ENCODE measurements around the gene RAPGEF6.

The RAPGEF6 gene

GRCh38 chr5:131671994-131672655, 37.1 kb upstream of the RAPGEF6 start:
- peaks cover 21 to 45% of the 10 kb centered on the region in 2 donors for H3K36me3 ChIP-seq (ENCODE audit: control insufficient read depth in 1 of 2, insufficient read depth in 2 of 2, low read length in 2 of 2)
- no peaks in the 10 kb centered on the region for H3K9me3 ChIP-seq (ENCODE audit: control insufficient read depth in 1 of 2, low read length in 2 of 2)
- H3K4me3 ChIP-seq (ENCODE audit: low read depth in 1 of 2, low read length in 2 of 2) = no peak overlapping the region
- H3K9ac ChIP-seq (ENCODE audit: low read depth in 1 of 2, low read length in 2 of 2) = no peak overlapping the region
- peak overlapping the region; percentile 27 for H3K27ac ChIP-seq (ENCODE audit: low read depth, low read length)
- peaks cover 0 to 3% of the 10 kb centered on the region in 2 donors for H3K4me1 ChIP-seq (ENCODE audit: control insufficient read depth in 1 of 2, insufficient read depth in 2 of 2, low read length in 2 of 2)
- H3K27me3 ChIP-seq (ENCODE audit: control insufficient read depth in 1 of 2, insufficient read depth in 2 of 2, low read length in 2 of 2) = no peaks in the 10 kb centered on the region

DNA sequence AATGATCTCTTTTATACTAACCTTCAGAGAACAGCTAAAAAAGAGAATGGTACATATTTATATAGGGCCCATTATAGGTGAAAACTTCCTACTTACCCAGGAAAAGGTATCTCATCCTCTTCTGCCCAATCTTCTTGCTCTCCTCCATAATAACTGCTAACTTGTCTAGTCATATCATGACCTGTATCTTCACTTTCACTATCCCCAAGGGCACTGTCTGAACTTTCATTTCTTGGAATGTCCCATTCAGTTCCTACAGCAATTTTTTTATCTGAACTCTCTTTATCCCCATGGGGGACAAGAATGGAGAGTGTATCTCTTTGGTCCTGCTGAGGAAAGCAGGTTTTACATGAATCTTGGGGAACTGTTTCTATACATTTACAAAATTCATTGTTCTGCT, 36.4 kb upstream of the RAPGEF6 start:
- H3K27me3 ChIP-seq (ENCODE audit: control insufficient read depth in 1 of 2, insufficient read depth in 2 of 2, low read length in 2 of 2) = no peaks in the 10 kb centered on the region
- no peaks in the 10 kb centered on the region for H3K9me3 ChIP-seq (ENCODE audit: control insufficient read depth in 1 of 2, low read length in 2 of 2)
- no peak overlapping the region for H3K9ac ChIP-seq (ENCODE audit: low read depth in 1 of 2, low read length in 2 of 2)
- H3K4me3 ChIP-seq (ENCODE audit: low read depth in 1 of 2, low read length in 2 of 2) = no peak overlapping the region
- H3K4me1 ChIP-seq (ENCODE audit: control insufficient read depth in 1 of 2, insufficient read depth in 2 of 2, low read length in 2 of 2) = peaks cover 0 to 3% of the 10 kb centered on the region in 2 donors
- H3K36me3 ChIP-seq (ENCODE audit: control insufficient read depth in 1 of 2, insufficient read depth in 2 of 2, low read length in 2 of 2) = peaks cover 15 to 38% of the 10 kb centered on the region in 2 donors
- H3K27ac ChIP-seq (ENCODE audit: low read depth, low read length) = no peak overlapping the region

DNA sequence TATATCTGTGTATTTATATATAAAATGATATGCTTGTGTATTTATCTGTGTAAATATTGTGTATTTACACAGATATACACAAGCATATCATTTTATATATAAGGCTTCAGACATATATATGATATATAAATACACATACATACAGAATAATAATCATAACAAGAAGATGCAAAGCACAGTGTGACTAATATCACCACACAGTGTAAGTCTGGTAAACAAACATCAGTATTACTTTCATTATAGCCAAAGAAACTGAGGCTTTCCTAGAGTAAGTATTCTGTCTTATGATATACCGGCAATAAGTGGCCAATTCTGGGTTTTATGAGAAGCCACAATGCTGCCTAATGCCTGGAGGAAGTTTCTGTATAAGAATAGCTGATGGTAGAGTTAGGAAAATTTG, 29.9 kb upstream of the RAPGEF6 start:
- Histone ChIP-seq H3K4me3 (ENCODE audit: low read depth in 1 of 2, low read length in 2 of 2) (no peak overlapping the region), H3K9ac (ENCODE audit: low read depth in 1 of 2, low read length in 2 of 2) (no peak overlapping the region), H3K27me3 (ENCODE audit: control insufficient read depth in 1 of 2, insufficient read depth in 2 of 2, low read length in 2 of 2) (no peaks in the 10 kb centered on the region), H3K9me3 (ENCODE audit: control insufficient read depth in 1 of 2, low read length in 2 of 2) (peaks cover 0 to 16% of the 10 kb centered on the region in 2 donors), H3K27ac (ENCODE audit: low read depth, low read length) (no peak overlapping the region), H3K4me1 (ENCODE audit: control insufficient read depth in 1 of 2, insufficient read depth in 2 of 2, low read length in 2 of 2) (no peaks in the 10 kb centered on the region), H3K36me3 (ENCODE audit: control insufficient read depth in 1 of 2, insufficient read depth in 2 of 2, low read length in 2 of 2) (peaks cover 7 to 27% of the 10 kb centered on the region in 2 donors)

- Histone ChIP-seq H3K4me3 (ENCODE audit: low read depth in 1 of 2, low read length in 2 of 2) (no peak overlapping the region), H3K9me3 (ENCODE audit: control insufficient read depth in 1 of 2, low read length in 2 of 2) (peaks cover 0 to 19% of the 10 kb centered on the region in 2 donors), H3K9ac (ENCODE audit: low read depth in 1 of 2, low read length in 2 of 2) (no peak overlapping the region), H3K4me1 (ENCODE audit: control insufficient read depth in 1 of 2, insufficient read depth in 2 of 2, low read length in 2 of 2) (no peaks in the 10 kb centered on the region), H3K36me3 (ENCODE audit: control insufficient read depth in 1 of 2, insufficient read depth in 2 of 2, low read length in 2 of 2) (peaks cover 14 to 35% of the 10 kb centered on the region in 2 donors), H3K27me3 (ENCODE audit: control insufficient read depth in 1 of 2, insufficient read depth in 2 of 2, low read length in 2 of 2) (no peaks in the 10 kb centered on the region), H3K27ac (ENCODE audit: low read depth, low read length) (no peak overlapping the region)
Measured at GRCh38 chr5:131661933-131662332, 26.9 kb upstream of the RAPGEF6 start.

- Histone ChIP-seq H3K36me3 (ENCODE audit: control insufficient read depth in 1 of 2, insufficient read depth in 2 of 2, low read length in 2 of 2) (peaks cover 14 to 35% of the 10 kb centered on the region in 2 donors), H3K4me1 (ENCODE audit: control insufficient read depth in 1 of 2, insufficient read depth in 2 of 2, low read length in 2 of 2) (peaks cover 0 to 3% of the 10 kb centered on the region in 2 donors), H3K27ac (ENCODE audit: low read depth, low read length) (no peak overlapping the region), H3K4me3 (ENCODE audit: low read depth in 1 of 2, low read length in 2 of 2) (no peak overlapping the region), H3K9me3 (ENCODE audit: control insufficient read depth in 1 of 2, low read length in 2 of 2) (peaks cover 0 to 19% of the 10 kb centered on the region in 2 donors), H3K9ac (ENCODE audit: low read depth in 1 of 2, low read length in 2 of 2) (no peak overlapping the region), H3K27me3 (ENCODE audit: control insufficient read depth in 1 of 2, insufficient read depth in 2 of 2, low read length in 2 of 2) (no peaks in the 10 kb centered on the region)
Measured at GRCh38 chr5:131659841-131660240, 24.8 kb upstream of the RAPGEF6 start.

- H3K9me3 ChIP-seq (ENCODE audit: control insufficient read depth in 1 of 2, low read length in 2 of 2) = peaks cover 0 to 19% of the 10 kb centered on the region in 2 donors
- no peak overlapping the region for H3K4me3 ChIP-seq (ENCODE audit: low read depth in 1 of 2, low read length in 2 of 2)
- H3K36me3 ChIP-seq (ENCODE audit: control insufficient read depth in 1 of 2, insufficient read depth in 2 of 2, low read length in 2 of 2) = peaks cover 14 to 35% of the 10 kb centered on the region in 2 donors
- no peaks in the 10 kb centered on the region for H3K27me3 ChIP-seq (ENCODE audit: control insufficient read depth in 1 of 2, insufficient read depth in 2 of 2, low read length in 2 of 2)
- H3K27ac ChIP-seq (ENCODE audit: low read depth, low read length) = no peak overlapping the region
- peaks cover 0 to 3% of the 10 kb centered on the region in 2 donors for H3K4me1 ChIP-seq (ENCODE audit: control insufficient read depth in 1 of 2, insufficient read depth in 2 of 2, low read length in 2 of 2)
- no peak overlapping the region for H3K9ac ChIP-seq (ENCODE audit: low read depth in 1 of 2, low read length in 2 of 2)
Measured at GRCh38 chr5:131659290-131659689, 24.3 kb upstream of the RAPGEF6 start.

DNA sequence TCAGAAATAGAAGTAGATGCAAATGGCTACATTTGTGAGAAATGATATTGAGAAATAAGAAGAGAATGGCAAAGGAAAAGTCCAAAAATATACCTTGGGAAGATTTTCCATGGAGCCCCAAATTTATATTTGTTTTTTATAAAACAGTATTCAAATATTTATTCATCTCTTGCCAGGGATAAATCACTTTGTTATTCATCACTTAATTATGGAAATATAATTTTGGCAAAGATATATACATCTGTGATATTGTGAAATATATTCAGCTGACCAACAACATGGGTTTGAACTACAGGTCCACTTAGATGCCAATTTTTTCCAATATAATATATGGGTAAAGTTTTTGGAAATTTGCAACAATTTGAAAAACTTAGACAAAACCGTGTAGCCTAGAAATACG, 19.7 kb upstream of the RAPGEF6 start:
- H3K9ac ChIP-seq (ENCODE audit: low read depth in 1 of 2, low read length in 2 of 2) = no peak overlapping the region
- H3K9me3 ChIP-seq (ENCODE audit: control insufficient read depth in 1 of 2, low read length in 2 of 2) = peaks cover 0 to 2% of the 10 kb centered on the region in 2 donors
- peaks cover 14 to 33% of the 10 kb centered on the region in 2 donors for H3K36me3 ChIP-seq (ENCODE audit: control insufficient read depth in 1 of 2, insufficient read depth in 2 of 2, low read length in 2 of 2)
- H3K27ac ChIP-seq (ENCODE audit: low read depth, low read length) = no peak overlapping the region
- H3K27me3 ChIP-seq (ENCODE audit: control insufficient read depth in 1 of 2, insufficient read depth in 2 of 2, low read length in 2 of 2) = no peaks in the 10 kb centered on the region
- H3K4me1 ChIP-seq (ENCODE audit: control insufficient read depth in 1 of 2, insufficient read depth in 2 of 2, low read length in 2 of 2) = peaks cover 0 to 3% of the 10 kb centered on the region in 2 donors
- H3K4me3 ChIP-seq (ENCODE audit: low read depth in 1 of 2, low read length in 2 of 2) = no peak overlapping the region

DNA sequence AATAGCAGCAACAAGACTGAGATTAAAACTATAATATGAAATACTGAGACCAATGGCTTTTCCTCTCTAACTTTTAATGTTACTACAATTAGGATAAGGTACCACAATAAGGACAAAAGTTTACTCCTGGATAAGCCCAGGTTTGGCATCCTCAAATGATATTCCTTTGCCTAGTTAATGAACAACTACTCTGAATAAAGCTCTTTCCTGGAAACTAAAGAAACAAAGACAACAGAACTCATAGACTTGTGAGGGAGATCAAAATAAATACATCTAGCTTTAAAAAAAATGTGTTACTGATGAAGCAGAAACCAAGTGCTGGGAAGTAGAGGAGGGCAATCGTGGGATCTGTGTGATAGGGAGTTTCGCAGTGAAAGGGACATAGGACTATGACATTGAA, 19.3 kb upstream of the RAPGEF6 start:
- Histone ChIP-seq H3K9ac (ENCODE audit: low read depth in 1 of 2, low read length in 2 of 2) (no peak overlapping the region), H3K36me3 (ENCODE audit: control insufficient read depth in 1 of 2, insufficient read depth in 2 of 2, low read length in 2 of 2) (peaks cover 9 to 29% of the 10 kb centered on the region in 2 donors), H3K4me3 (ENCODE audit: low read depth in 1 of 2, low read length in 2 of 2) (no peak overlapping the region), H3K4me1 (ENCODE audit: control insufficient read depth in 1 of 2, insufficient read depth in 2 of 2, low read length in 2 of 2) (peaks cover 0 to 3% of the 10 kb centered on the region in 2 donors), H3K9me3 (ENCODE audit: control insufficient read depth in 1 of 2, low read length in 2 of 2) (no peaks in the 10 kb centered on the region), H3K27ac (ENCODE audit: low read depth, low read length) (no peak overlapping the region), H3K27me3 (ENCODE audit: control insufficient read depth in 1 of 2, insufficient read depth in 2 of 2, low read length in 2 of 2) (no peaks in the 10 kb centered on the region)

GRCh38 chr5:131649161-131649560, 14.1 kb upstream of the RAPGEF6 start:
- no peaks in the 10 kb centered on the region for H3K27me3 ChIP-seq (ENCODE audit: control insufficient read depth in 1 of 2, insufficient read depth in 2 of 2, low read length in 2 of 2)
- H3K4me1 ChIP-seq (ENCODE audit: control insufficient read depth in 1 of 2, insufficient read depth in 2 of 2, low read length in 2 of 2) = no peaks in the 10 kb centered on the region
- H3K27ac ChIP-seq (ENCODE audit: low read depth, low read length) = no peak overlapping the region
- H3K36me3 ChIP-seq (ENCODE audit: control insufficient read depth in 1 of 2, insufficient read depth in 2 of 2, low read length in 2 of 2) = peaks cover 6 to 43% of the 10 kb centered on the region in 2 donors
- H3K4me3 ChIP-seq (ENCODE audit: low read depth in 1 of 2, low read length in 2 of 2) = no peak overlapping the region
- no peaks in the 10 kb centered on the region for H3K9me3 ChIP-seq (ENCODE audit: control insufficient read depth in 1 of 2, low read length in 2 of 2)
- H3K9ac ChIP-seq (ENCODE audit: low read depth in 1 of 2, low read length in 2 of 2) = no peak overlapping the region

GRCh38 chr5:131647048-131647769, 12.2 kb upstream of the RAPGEF6 start:
- H3K9me3 ChIP-seq (ENCODE audit: control insufficient read depth in 1 of 2, low read length in 2 of 2) = no peaks in the 10 kb centered on the region
- no peak overlapping the region for H3K9ac ChIP-seq (ENCODE audit: low read depth in 1 of 2, low read length in 2 of 2)
- H3K4me1 ChIP-seq (ENCODE audit: control insufficient read depth in 1 of 2, insufficient read depth in 2 of 2, low read length in 2 of 2) = no peaks in the 10 kb centered on the region
- no peak overlapping the region for H3K4me3 ChIP-seq (ENCODE audit: low read depth in 1 of 2, low read length in 2 of 2)
- H3K27ac ChIP-seq (ENCODE audit: low read depth, low read length) = no peak overlapping the region
- H3K36me3 ChIP-seq (ENCODE audit: control insufficient read depth in 1 of 2, insufficient read depth in 2 of 2, low read length in 2 of 2) = peaks cover 6 to 35% of the 10 kb centered on the region in 2 donors
- no peaks in the 10 kb centered on the region for H3K27me3 ChIP-seq (ENCODE audit: control insufficient read depth in 1 of 2, insufficient read depth in 2 of 2, low read length in 2 of 2)
